Keratinocyte (primary cell): Measurements from ENCODE around the gene CNTNAP5. TPM values are rescaled to one million over a fixed set of nuclear protein-coding genes. Genes with fewer than 3 reads are reported as not detected.

ENCODE experiments used
- DNase-seq: peaks from one replicate; pipeline ENCODE4 v3.0.0-alpha.2; 2011; ENCODE audit warnings: low read depth, missing footprints, low spot score
- FAIRE-seq: peaks from 2 replicates; lab custom pipeline; 2011; peaks lifted over from hg19 to GRCh38; lab: Jason Lieb, UNC
- H2AFZ ChIP-seq: 2 replicates; pipeline ENCODE4 v1.6.0; 2012; ENCODE audit warnings: low read length, control low read depth, inconsistent platforms; ENCODE audit not compliant: control insufficient read depth
- H3K27ac ChIP-seq: 2 replicates; pipeline ENCODE4 v1.5.1; 2011; ENCODE audit warnings: low read length; ENCODE audit not compliant: control insufficient read depth, insufficient read depth
- H3K27me3 ChIP-seq: 3 replicates; pipeline ENCODE4 v1.6.0; 2011; ENCODE audit warnings: low read length; ENCODE audit not compliant: control insufficient read depth, insufficient read depth; ENCODE audit errors: extremely low read depth
- H3K36me3 ChIP-seq, 2 experiments: 2 replicates in 1 of 2; 3 replicates in 1 of 2; pipeline ENCODE4 v1.5.1; 2011; ENCODE audit warnings: low read length in 2 of 2, mild to moderate bottlenecking in 1 of 2; ENCODE audit not compliant: control insufficient read depth in 2 of 2, insufficient read depth in 2 of 2; ENCODE audit errors: extremely low read depth in 1 of 2
- H3K4me1 ChIP-seq: 3 replicates; pipeline ENCODE4 v1.5.1; 2011; ENCODE audit warnings: low read length; ENCODE audit not compliant: control insufficient read depth, insufficient read depth; ENCODE audit errors: extremely low read depth
- H3K4me2 ChIP-seq: 3 replicates; pipeline ENCODE4 v1.6.0; 2011; ENCODE audit warnings: low read depth, low read length; ENCODE audit not compliant: control insufficient read depth, insufficient read depth; ENCODE audit errors: extremely low read depth
- H3K4me3 ChIP-seq, 3 experiments: fragments of 200-600 bp in 1 of 3; sonication (generic) in 1 of 3; 2 replicates in 2 of 3; 3 replicates in 1 of 3; pipeline ENCODE4 v1.5.1; 2011 to 2016; ENCODE audit warnings: low read length in 3 of 3, mild to moderate bottlenecking in 3 of 3, control low read depth in 2 of 3, inconsistent platforms in 1 of 3, low read depth in 1 of 3, mixed read lengths in 1 of 3, mixed run types in 1 of 3, moderate library complexity in 1 of 3; ENCODE audit not compliant: control insufficient read depth in 2 of 3, insufficient read depth in 2 of 3; ENCODE audit errors: extremely low read depth in 1 of 3
- H3K79me2 ChIP-seq: 2 replicates; pipeline ENCODE4 v1.6.0; 2012; ENCODE audit warnings: low read length; ENCODE audit not compliant: control insufficient read depth, insufficient read depth
- H3K9ac ChIP-seq: 3 replicates; pipeline ENCODE4 v1.6.0; 2011; ENCODE audit warnings: low read length; ENCODE audit not compliant: control insufficient read depth, insufficient read depth; ENCODE audit errors: extremely low read depth
- H3K9me1 ChIP-seq: 3 replicates; pipeline ENCODE4 v1.6.0; 2011; ENCODE audit warnings: low read length; ENCODE audit not compliant: control insufficient read depth, insufficient read depth; ENCODE audit errors: extremely low read depth
- H3K9me3 ChIP-seq: 2 replicates; pipeline ENCODE4 v1.5.1; 2012; ENCODE audit warnings: low read depth, low read length; ENCODE audit not compliant: control insufficient read depth
- H4K20me1 ChIP-seq: 3 replicates; pipeline ENCODE4 v1.6.0; 2011; ENCODE audit warnings: low read length; ENCODE audit not compliant: control insufficient read depth, insufficient read depth; ENCODE audit errors: extremely low read depth
- EZH2 ChIP-seq: IDR thresholded peaks from one replicate; pipeline ENCODE4 v1.6.1; 2012; ENCODE audit warnings: inconsistent platforms, mild to moderate bottlenecking, low read length, moderate library complexity
- dilution Hi-C: fragments of 300-500 bp; cut with MboI; formaldehyde crosslinking; loops from one replicate; pipeline ENCODE4 v1.7.0; 2020; ENCODE audit warnings: low sequenced_read_pairs; ENCODE audit not compliant: extremely low pct_ligation_motif_present
- polyA plus RNA-seq, 5 experiments: library from polyadenylated mRNA; depleted of rRNA in 3 of 5; stranded (reverse) in 3 of 5; stranded (forward) in 1 of 5; unstranded in 1 of 5; fragments of >200 nt; gene quantifications; 1 replicate in 1 of 5; 2 replicates in 3 of 5; 3 replicates in 1 of 5; pipeline versions ENCODE4 v1.2.1 to v1.2.3, GENCODE V29; 2011 to 2012; ENCODE audit warnings: missing spikeins in 2 of 5, low read depth in 1 of 5, low replicate concordance in 1 of 5
- TF ChIP-seq, protein P1 (sequence below), 3 experiments: IDR thresholded peaks in 1 of 3; conservative IDR thresholded peaks in 1 of 3; optimal IDR thresholded peaks in 1 of 3; 2 replicates in 2 of 3; 3 replicates in 1 of 3; pipeline versions ENCODE3 to v1.5.1; 2011; ENCODE audit warnings: low read length in 3 of 3, mild to moderate bottlenecking in 3 of 3, moderate library complexity in 2 of 3, control low read depth in 1 of 3, inconsistent platforms in 1 of 3; ENCODE audit not compliant: insufficient read depth in 2 of 3; ENCODE audit errors: extremely low read depth in 1 of 3

The CNTNAP5 gene
- polyA plus RNA-seq, 1 donor (not counting 4 experiments of a cell fraction or from before 2014, with no cell fraction given), result not detected

GRCh38 chr2:124540805-124541204 is 515.7 kb downstream of the CNTNAP5 start:
- no peaks in the 10 kb centered on the region for H3K36me3 ChIP-seq
- dilution Hi-C loops, result no loop called here
- H3K27me3 ChIP-seq, result no peaks in the 10 kb centered on the region
- no peaks in the 10 kb centered on the region for H3K79me2 ChIP-seq
- no peak for FAIRE-seq
- H3K4me1 ChIP-seq, result no peaks in the 10 kb centered on the region
- no peaks in the 10 kb centered on the region for H3K9me1 ChIP-seq
- no peak overlapping the region for H3K27ac ChIP-seq
- DNase-seq, result no peak
- peaks cover 2% of the 10 kb centered on the region for H3K9me3 ChIP-seq
- H3K4me3 ChIP-seq, result no peak overlapping the region
- no peak for TF ChIP-seq EZH2
- TF ChIP-seq, protein P1, sequence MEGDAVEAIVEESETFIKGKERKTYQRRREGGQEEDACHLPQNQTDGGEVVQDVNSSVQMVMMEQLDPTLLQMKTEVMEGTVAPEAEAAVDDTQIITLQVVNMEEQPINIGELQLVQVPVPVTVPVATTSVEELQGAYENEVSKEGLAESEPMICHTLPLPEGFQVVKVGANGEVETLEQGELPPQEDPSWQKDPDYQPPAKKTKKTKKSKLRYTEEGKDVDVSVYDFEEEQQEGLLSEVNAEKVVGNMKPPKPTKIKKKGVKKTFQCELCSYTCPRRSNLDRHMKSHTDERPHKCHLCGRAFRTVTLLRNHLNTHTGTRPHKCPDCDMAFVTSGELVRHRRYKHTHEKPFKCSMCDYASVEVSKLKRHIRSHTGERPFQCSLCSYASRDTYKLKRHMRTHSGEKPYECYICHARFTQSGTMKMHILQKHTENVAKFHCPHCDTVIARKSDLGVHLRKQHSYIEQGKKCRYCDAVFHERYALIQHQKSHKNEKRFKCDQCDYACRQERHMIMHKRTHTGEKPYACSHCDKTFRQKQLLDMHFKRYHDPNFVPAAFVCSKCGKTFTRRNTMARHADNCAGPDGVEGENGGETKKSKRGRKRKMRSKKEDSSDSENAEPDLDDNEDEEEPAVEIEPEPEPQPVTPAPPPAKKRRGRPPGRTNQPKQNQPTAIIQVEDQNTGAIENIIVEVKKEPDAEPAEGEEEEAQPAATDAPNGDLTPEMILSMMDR (optimal IDR thresholded peaks at IDR 0.05 in 1 of 3, IDR thresholded peaks at IDR 0.05 in 1 of 3, conservative IDR thresholded peaks at IDR 0.05 in 1 of 3; ENCODE audit: extremely low read depth in 1 of 3, insufficient read depth in 2 of 3, low read length in 3 of 3), result no peak
- H2AFZ ChIP-seq, result no peak overlapping the region
- H3K9ac ChIP-seq, result no peak overlapping the region
- H4K20me1 ChIP-seq, result no peaks in the 10 kb centered on the region
- no peak overlapping the region for H3K4me2 ChIP-seq

DNA sequence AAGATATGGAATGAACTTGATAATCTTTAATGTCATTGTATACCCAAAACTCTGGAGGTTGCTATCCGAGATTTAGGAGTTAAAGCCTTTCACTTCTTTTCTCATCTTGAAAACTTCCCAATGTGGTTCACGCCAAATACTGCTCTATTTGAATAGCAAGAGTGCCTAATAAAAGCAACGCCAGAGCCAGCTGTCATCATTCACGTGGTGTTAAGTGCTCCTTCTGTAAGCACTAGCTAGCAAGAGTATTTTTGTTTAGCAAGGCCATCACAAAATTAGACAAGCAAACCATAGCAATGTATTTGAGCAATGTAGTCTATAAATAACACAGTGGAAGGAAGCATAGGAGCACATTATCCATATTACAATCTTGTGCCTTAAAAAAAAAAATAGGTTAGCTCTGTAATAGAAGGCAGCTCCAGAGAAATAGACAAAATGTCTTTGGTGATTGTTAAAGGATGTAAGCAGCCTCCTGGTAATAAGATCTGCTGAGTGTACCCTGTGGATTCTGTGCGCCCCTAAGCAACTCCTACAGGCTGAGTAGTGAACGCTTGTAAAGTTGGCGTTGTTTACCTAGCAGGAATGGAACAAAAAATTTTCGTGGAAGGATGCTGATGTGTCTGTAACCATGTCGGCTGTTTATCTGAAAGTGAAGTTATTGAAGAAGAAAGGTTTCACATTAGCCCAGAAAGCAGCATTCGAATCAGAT is 518.0 kb downstream of the CNTNAP5 start:
- no peak for FAIRE-seq
- no peak overlapping the region for H3K27ac ChIP-seq
- TF ChIP-seq, protein P1 (optimal IDR thresholded peaks at IDR 0.05 in 1 of 3, IDR thresholded peaks at IDR 0.05 in 1 of 3, conservative IDR thresholded peaks at IDR 0.05 in 1 of 3; ENCODE audit: extremely low read depth in 1 of 3, insufficient read depth in 2 of 3, low read length in 3 of 3), result no peak
- TF ChIP-seq EZH2, result no peak

More for the DNA sequence above, 518.0 kb downstream of the CNTNAP5 start:
- peaks cover 2% of the 10 kb centered on the region for H3K9me3 ChIP-seq
- no peaks in the 10 kb centered on the region for H3K4me1 ChIP-seq
- no peak overlapping the region for H2AFZ ChIP-seq
- no peak overlapping the region for H3K9ac ChIP-seq
- no peak overlapping the region for H3K4me3 ChIP-seq
- no peak for DNase-seq
- no peaks in the 10 kb centered on the region for H4K20me1 ChIP-seq
- no peaks in the 10 kb centered on the region for H3K27me3 ChIP-seq
- no peaks in the 10 kb centered on the region for H3K79me2 ChIP-seq
- no peaks in the 10 kb centered on the region for H3K36me3 ChIP-seq
- dilution Hi-C loops, result no loop called here
- no peak overlapping the region for H3K4me2 ChIP-seq
- no peaks in the 10 kb centered on the region for H3K9me1 ChIP-seq
